Superior temporal gyrus (tissue), 1 donor: ENCODE data around the gene SLC16A11.
"Not testable (repeated sequence)": the region's sequence is repeated elsewhere in the genome, so short reads cannot be mapped to it uniquely, and the experiment has no call there.

Experiments used
- DNase-seq: peaks from one replicate; pipeline ENCODE4 v3.0.0-alpha.2; 2016; ENCODE audit errors: extremely low spot score

SLC16A11 gene

GRCh38 chr17:7058831-7059447 lies 15.0 kb upstream of the SLC16A11 start:
- no peak for DNase-seq

GRCh38 chr17:7056386-7056785 lies 12.5 kb upstream of the SLC16A11 start:
- no peak for DNase-seq

DNA sequence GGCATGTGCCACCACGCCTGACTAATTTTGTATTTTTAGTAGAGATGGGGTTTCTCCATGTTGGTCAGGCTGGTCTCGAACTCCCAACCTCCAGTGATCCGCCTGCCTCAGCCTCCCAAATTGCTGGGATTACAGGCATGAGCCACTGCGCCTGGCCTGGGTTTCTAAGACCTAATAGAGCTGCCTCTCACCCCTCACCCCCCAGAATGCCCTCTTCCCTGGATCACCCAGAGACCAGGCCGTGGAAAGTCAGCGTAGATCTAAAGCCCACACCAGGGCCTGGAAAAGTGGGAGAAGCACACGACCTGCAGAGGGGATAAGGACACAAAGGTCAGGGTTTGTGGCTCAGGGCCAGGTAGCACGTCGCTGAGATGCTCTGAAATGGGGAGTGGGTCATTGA lies 6.7 kb upstream of the SLC16A11 start:
- DNase-seq, result not testable (repeated sequence)

DNA sequence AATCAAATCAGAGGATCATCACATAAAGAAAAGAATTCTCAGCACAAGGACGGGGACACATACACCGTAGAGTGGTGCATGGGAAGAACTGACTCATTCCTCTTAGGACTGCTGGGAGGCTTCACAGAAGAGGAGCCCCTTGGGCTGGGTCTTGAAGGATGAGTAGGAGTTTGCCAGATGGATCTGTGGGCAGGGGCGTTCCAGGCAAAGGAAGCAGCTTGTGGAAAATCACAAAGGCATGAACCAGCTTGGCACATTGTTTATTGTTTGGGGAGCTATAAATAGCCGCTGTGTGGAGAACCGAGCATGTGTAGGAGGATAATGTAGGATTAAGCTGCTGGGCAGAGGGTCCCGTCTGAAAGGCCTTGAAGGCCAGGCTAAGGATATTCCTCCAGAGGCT lies 5.1 kb upstream of the SLC16A11 start:
- no peak for DNase-seq

- DNase-seq, result no peak
Measured at GRCh38 chr17:7047566-7047965, 3.7 kb upstream of the SLC16A11 start.

- peak; percentile 32 for DNase-seq
Measured at GRCh38 chr17:7046725-7047397, 3.0 kb upstream of the SLC16A11 start.

- peak; percentile 52 for DNase-seq
Measured at GRCh38 chr17:7046127-7046724, 2.3 kb upstream of the SLC16A11 start.

DNA sequence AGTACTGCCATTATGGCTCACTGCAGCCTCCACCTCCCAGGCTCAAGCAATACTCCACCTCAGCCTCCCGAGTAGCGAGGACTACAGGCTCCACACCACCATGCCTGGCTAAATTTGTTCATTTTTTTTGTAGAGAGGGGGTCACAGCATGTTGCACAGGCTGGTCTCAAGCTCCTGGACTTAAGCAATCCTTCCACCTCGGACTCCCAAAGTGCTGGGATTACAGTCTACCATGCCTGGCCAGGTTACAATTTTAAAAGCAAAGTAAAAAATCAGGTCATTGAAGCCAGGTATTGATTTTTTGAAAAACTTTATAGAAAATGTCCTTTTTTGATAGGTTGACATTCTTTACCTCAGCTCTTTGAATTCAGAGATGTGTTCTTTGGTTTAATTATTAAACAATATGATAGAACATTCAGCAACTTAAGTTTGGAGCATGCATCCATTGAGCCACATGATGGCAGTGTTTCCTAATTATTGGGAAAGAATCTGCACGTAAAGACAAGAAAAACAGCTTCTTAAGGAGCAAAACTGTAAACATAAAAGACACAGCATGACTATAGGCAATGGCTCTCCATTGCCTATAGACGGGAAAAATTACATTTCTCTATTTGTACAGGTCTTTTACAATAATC lies 1.7 kb upstream of the SLC16A11 start:
- DNase-seq, result peak; percentile 89

DNA sequence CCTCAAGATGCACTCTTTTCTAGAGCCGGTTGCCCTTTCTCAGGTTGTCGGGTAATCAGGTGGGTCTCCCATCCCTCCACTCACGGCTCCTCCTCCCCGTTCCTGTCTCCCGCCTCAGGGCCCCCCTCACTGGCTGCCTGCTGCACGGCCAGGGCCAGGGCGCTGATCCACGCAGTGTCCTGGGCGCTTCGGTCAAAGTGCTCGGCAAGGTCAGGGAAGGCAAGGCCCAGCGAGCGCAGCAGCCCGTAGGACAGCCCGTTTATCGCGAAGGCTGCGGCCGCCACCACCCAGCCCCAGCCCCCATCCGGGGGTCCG lies 753 bp downstream of the SLC16A11 start:
- no peak for DNase-seq

GRCh38 chr17:7042501-7043181 lies 1.3 kb downstream of the SLC16A11 start:
- peak; percentile 6 for DNase-seq

- DNase-seq, result no peak
Measured at GRCh38 chr17:7041607-7042500, 2.0 kb downstream of the SLC16A11 start.

DNA sequence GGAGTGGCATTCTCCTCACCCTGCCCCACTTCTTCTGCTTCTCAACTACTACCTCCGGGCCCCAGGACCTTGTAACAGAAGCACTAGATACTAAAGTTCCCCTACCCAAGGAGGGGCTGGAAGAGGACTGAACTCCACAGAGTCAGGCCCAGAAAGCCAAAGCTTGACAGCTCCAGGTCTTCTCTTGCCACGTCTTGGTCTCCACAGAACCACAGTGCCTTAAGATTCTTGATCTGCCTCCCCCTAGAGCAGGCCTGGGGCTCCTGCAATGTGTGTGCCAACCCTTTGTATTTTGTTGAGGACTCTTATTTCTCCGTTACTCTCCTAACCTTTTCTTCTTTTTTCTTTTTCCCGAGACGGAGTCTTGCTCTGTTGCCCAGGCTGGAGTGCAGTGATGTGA lies 4.1 kb downstream of the SLC16A11 start:
- no peak for DNase-seq

GRCh38 chr17:7038025-7038862 lies 5.6 kb downstream of the SLC16A11 start:
- no peak for DNase-seq

GRCh38 chr17:7035591-7036368 lies 8.1 kb downstream of the SLC16A11 start, which contains the start of gene SLC16A13:
TSS of gene SLC16A13 (plus strand) at chr17:7036015. CDS start at chr17:7036383, 368 bp downstream.
- DNase-seq, result peak; percentile 89

DNA sequence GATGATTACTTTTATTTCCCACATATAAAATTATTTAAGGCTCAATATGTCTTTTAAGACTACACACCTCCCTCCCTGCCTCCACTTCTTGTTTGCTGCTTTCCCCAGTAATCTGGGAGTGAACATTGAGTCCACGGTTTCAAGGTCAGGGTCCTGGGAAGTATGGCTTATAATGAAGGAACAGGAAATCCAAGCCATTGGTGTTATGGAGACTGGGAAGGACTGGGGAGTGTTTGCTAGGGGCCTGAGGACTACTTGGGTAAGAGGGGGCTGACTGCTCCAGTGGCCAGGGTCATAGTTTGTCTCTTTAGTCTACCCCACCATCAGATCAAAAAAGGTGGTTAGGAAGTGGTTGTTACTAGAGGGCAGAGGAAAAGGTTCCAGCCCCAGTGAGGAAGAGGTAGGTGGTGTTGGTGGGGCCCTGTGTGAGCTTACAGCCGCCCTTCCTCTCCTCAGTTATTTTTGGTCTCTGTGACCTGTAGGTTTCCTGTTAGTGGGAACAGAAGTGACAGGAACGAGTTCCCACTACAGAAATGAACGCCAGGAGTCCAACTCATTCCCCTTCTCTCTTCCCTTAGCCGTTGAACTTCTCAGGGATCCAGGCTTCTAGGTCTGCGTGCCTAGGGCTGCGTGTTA lies 8.8 kb downstream of the SLC16A11 start:
- DNase-seq, result no peak

DNA sequence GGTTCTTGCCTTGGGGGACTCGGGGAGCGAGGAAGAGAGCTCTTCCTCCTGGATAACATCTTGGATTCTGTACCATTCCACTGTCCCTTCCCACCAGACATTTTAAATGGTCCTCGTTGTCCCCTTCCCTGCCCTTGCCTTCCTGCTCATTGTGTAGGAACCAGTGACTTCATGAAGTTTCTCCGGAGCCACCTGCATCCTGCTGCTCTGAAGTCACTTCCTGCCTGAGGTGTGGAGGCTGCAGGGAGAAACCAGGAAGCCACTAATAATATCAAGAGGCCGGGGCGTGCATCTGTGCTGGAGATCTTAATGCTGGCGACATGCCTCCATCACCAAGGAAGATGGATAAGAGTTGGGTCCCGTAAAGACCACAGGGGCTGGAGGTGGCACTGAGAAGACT lies 14.2 kb downstream of the SLC16A11 start:
- no peak for DNase-seq

- no peak for DNase-seq
Measured at GRCh38 chr17:7029096-7029495, 14.8 kb downstream of the SLC16A11 start.

DNA sequence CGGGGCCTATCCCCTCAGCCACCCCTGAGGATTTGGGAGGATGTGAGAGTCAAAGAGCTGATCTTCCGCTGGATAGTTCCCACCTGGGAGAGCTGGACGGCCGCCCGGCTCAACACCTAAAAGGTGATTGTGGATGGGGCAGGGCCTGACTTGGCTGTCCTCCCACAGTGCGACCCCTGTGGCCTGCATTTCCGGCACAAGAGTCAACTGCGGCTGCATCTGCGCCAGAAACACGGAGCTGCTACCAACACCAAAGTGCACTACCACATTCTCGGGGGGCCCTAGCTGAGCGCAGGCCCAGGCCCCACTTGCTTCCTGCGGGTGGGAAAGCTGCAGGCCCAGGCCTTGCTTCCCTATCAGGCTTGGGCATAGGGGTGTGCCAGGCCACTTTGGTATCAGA lies 16.6 kb downstream of the SLC16A11 start:
- no peak for DNase-seq
